ENCODE measurements around the gene RNF144A. TPM values are rescaled to one million over a fixed set of nuclear protein-coding genes. Genes with fewer than 3 reads are reported as not detected.

RNF144A gene
- total and polyA plus RNA-seq, 10 donors = 3.8 to 86.6 (median 50.9) TPM

DNA sequence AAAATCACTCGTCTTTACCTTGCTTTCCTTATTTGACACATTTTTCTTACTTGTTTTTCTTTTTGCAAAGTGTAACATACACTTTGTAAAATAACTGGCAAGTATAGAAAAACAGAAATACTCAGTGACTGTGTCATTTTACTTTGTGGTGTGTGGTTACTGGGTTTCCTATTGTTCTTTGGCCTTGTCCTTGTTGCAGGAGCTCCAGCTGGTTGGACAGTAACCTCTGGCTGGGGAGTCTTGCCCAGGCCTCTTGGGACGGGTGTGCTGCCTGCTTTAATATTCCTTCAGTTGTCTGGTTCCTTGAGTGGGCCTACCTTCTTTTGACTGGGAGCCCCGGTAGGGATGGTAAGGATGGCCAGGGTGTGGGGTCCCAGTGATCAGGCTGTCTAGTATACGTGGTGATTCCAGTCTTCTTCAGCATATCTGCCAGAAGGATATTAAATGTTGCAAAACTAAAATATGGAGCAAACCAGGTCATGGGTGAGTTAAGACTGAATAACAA is 53.8 kb downstream of the RNF144A start:
- no peaks in the 10 kb centered on the region for H3K27me3 ChIP-seq (replicated peaks in 1 of 7)
- intact Hi-C loops (cut with DNase I; ENCODE audit: low total_unique reads) = no loop called here
- no peak for DNase-seq
- H3K27ac ChIP-seq = peak overlapping the region in 4 of 8 donors; percentile 34 to 57 (median 46)
- H3K4me1 ChIP-seq = peaks cover 3 to 30% (median 16%) of the 10 kb centered on the region in 6 donors
- no peak overlapping the region for H3K4me3 ChIP-seq
- TF ChIP-seq POLR2AphosphoS5 (IDR thresholded peaks at IDR 0.05) (no peak), POLR2A (IDR thresholded peaks at IDR 0.05) (no peak)
- TF ChIP-seq, protein P1, sequence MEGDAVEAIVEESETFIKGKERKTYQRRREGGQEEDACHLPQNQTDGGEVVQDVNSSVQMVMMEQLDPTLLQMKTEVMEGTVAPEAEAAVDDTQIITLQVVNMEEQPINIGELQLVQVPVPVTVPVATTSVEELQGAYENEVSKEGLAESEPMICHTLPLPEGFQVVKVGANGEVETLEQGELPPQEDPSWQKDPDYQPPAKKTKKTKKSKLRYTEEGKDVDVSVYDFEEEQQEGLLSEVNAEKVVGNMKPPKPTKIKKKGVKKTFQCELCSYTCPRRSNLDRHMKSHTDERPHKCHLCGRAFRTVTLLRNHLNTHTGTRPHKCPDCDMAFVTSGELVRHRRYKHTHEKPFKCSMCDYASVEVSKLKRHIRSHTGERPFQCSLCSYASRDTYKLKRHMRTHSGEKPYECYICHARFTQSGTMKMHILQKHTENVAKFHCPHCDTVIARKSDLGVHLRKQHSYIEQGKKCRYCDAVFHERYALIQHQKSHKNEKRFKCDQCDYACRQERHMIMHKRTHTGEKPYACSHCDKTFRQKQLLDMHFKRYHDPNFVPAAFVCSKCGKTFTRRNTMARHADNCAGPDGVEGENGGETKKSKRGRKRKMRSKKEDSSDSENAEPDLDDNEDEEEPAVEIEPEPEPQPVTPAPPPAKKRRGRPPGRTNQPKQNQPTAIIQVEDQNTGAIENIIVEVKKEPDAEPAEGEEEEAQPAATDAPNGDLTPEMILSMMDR (IDR thresholded peaks at IDR 0.05 in 8 of 11, conservative IDR thresholded peaks at IDR 0.05 in 3 of 11) = no peak
- H3K9me3 ChIP-seq = no peaks in the 10 kb centered on the region
- WGBS, 5 donors = 61 to 76% (median 67%) methylated on average over 4 of the region's 4 CpGs
- H3K36me3 ChIP-seq = peaks cover 0 to 66% (median 2%) of the 10 kb centered on the region in 6 donors

DNA sequence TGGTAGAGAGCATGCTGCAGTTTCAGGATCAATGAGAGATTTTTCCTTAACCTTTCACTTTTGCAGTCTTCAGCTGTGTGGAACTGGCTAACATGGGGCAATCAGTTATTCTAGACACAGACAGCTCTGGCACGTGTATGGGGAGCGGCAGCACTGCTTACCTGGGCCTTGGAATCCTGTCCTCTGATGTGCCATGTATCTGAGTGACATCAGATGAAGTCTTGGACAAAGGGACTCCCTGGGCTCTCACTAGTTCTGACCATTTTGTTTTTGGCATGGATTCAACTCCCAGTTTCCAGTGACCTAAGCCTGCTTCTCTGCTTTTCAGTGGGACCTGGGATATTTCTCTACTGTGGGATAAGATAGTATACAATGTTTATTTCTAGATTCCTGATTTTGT is 54.3 kb downstream of the RNF144A start:
- 87 to 95% (median 88%) methylated on average over 2 of the region's 2 CpGs for WGBS, 5 donors
- DNase-seq = no peak
- intact Hi-C loops (cut with DNase I; ENCODE audit: low total_unique reads) = no loop called here

DNA sequence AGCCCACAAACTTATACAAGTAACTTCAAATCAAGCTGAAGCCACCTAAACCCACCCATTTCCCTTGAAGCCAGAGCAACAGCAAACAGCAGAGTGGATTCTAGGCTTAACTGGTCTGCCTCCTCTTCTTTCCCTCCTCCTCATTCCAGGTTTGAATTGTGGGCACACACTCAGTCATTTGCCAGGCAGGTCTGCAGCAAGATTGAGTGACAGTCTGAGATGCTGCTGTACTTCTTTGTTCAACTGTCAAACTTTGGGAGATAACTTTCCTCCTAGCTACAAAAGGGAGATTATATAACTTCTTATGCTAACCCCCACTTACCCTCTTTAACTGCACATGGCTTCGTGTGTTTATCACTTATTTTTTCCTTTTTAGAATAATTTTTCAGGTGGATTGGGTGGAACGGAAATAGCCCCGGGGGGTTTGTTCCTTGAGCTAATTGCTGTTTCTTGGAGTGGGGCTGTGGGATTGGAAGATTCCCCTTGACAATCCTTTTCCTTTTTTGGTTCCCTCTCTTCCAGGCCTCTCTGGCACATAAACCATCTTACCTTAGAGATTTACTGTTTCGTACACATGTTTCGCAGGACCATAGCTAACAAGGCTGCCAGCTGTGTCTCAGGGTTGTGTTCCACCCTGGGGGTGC is 55.0 kb downstream of the RNF144A start:
- intact Hi-C loops (cut with DNase I; ENCODE audit: low total_unique reads) = no loop called here
- H3K9me3 ChIP-seq = no peaks in the 10 kb centered on the region
- H3K27me3 ChIP-seq (replicated peaks in 1 of 7) = no peaks in the 10 kb centered on the region
- WGBS, 5 donors = 90 to 93% (median 92%) methylated on average over 5 of the region's 5 CpGs
- H3K4me3 ChIP-seq = no peak overlapping the region
- TF ChIP-seq, protein P1 (IDR thresholded peaks at IDR 0.05 in 8 of 11, conservative IDR thresholded peaks at IDR 0.05 in 3 of 11) = no peak
- TF ChIP-seq POLR2AphosphoS5 (IDR thresholded peaks at IDR 0.05) = no peak
- no peak for TF ChIP-seq POLR2A (IDR thresholded peaks at IDR 0.05)
- H3K4me1 ChIP-seq = peaks cover 0 to 29% (median 13%) of the 10 kb centered on the region in 6 donors
- peaks cover 0 to 65% (median 2%) of the 10 kb centered on the region in 6 donors for H3K36me3 ChIP-seq
- DNase-seq = no peak
- H3K27ac ChIP-seq = peak overlapping the region in 3 of 8 donors; percentile 23 to 57 (median 45)

More for the DNA sequence above, 54.3 kb downstream of the RNF144A start:
- H3K4me3 ChIP-seq = no peak overlapping the region
- no peaks in the 10 kb centered on the region for H3K9me3 ChIP-seq
- H3K27ac ChIP-seq = peak overlapping the region in 4 of 8 donors; percentile 34 to 57 (median 46)
- TF ChIP-seq, protein P1 (IDR thresholded peaks at IDR 0.05 in 8 of 11, conservative IDR thresholded peaks at IDR 0.05 in 3 of 11) = no peak
- TF ChIP-seq POLR2A (IDR thresholded peaks at IDR 0.05) (no peak), POLR2AphosphoS5 (IDR thresholded peaks at IDR 0.05) (no peak)
- peaks cover 0 to 66% (median 2%) of the 10 kb centered on the region in 6 donors for H3K36me3 ChIP-seq
- H3K27me3 ChIP-seq (replicated peaks in 1 of 7) = no peaks in the 10 kb centered on the region
- peaks cover 0 to 28% (median 13%) of the 10 kb centered on the region in 6 donors for H3K4me1 ChIP-seq

DNA sequence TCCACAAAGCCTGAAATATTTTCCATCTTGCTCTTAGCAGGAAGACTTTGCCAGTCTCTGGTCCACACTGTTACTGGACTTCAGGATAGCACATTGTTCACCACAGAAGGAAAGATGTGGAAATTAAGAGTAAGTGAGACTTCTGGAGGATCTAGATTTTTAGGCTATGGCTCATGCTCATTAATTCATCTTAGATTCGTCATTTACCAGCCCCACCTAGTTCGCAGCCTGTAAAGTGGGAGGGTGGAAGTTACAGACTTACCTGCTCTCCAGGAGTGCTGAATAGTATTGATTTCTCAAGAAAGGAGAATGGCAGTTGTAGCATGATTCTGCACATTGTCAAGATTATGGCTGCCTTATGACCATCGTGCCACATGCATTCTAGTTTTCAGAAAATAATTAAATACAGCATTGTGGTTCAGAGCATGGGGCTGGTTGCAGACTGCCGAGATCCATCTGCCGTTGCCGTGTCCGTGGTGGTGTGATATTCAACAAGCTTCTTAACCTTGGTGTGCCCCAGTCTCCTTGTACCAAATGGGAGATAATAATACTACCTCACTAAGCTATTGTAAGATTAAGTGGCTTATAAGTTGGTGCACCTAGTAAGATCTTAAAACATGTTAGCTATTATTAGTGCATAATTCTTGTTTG is 56.8 kb downstream of the RNF144A start:
- TF ChIP-seq POLR2A (IDR thresholded peaks at IDR 0.05) = no peak
- TF ChIP-seq POLR2AphosphoS5 (IDR thresholded peaks at IDR 0.05) = no peak
- TF ChIP-seq, protein P1 (IDR thresholded peaks at IDR 0.05 in 8 of 11, conservative IDR thresholded peaks at IDR 0.05 in 3 of 11) = no peak
- H3K27me3 ChIP-seq (replicated peaks in 1 of 7) = no peaks in the 10 kb centered on the region
- H3K9me3 ChIP-seq = no peaks in the 10 kb centered on the region
- 79 to 84% (median 81%) methylated on average over 7 of the region's 7 CpGs for WGBS, 5 donors
- intact Hi-C loops (cut with DNase I; ENCODE audit: low total_unique reads) = no loop called here
- DNase-seq = no peak
- H3K4me1 ChIP-seq = peaks cover 0 to 46% (median 9%) of the 10 kb centered on the region in 6 donors
- H3K36me3 ChIP-seq = peaks cover 0 to 63% (median 2%) of the 10 kb centered on the region in 6 donors
- H3K4me3 ChIP-seq = no peak overlapping the region
- no peak overlapping the region for H3K27ac ChIP-seq
